Esophagus muscularis mucosa (tissue), 4 donors: Measurements from ENCODE around the gene CPSF4L. TPM values are rescaled to one million over a fixed set of nuclear protein-coding genes. Genes with fewer than 3 reads are reported as not detected.

ENCODE experiments used
- DNase-seq: peaks from one replicate; pipeline ENCODE4 v3.0.0-alpha.2; 2017; ENCODE audit errors: extremely low spot score
- H3K27ac ChIP-seq, 4 donors: fragments of 200-600 bp; sonication (generic); replicated peaks in 1 of 4; 1 replicate in 3 of 4; 2 replicates in 1 of 4; pipeline ENCODE4 v1.5.1; 2016 to 2019; ENCODE audit warnings: mild to moderate bottlenecking in 1 of 4
- H3K27me3 ChIP-seq, 4 donors: fragments of 200-600 bp; sonication (generic); one replicate each; pipeline versions ENCODE4 v1.5.1 to v1.6.0; 2016 to 2019
- H3K36me3 ChIP-seq, 4 donors: fragments of 200-600 bp; sonication (generic); one replicate each; pipeline ENCODE4 v1.5.1; 2016 to 2019
- H3K4me1 ChIP-seq, 4 donors: fragments of 200-600 bp; sonication (generic); one replicate each; pipeline ENCODE4 v1.5.1; 2016 to 2019
- H3K4me3 ChIP-seq, 4 donors: fragments of 200-600 bp; sonication (generic); 1 replicate in 2 of 4; 2 replicates in 2 of 4; pipeline ENCODE4 v1.5.1; 2016 to 2019; ENCODE audit warnings: mild to moderate bottlenecking in 4 of 4, moderate library complexity in 1 of 4
- H3K9me3 ChIP-seq, 4 donors: fragments of 200-600 bp; sonication (generic); 1 replicate in 3 of 4; 2 replicates in 1 of 4; pipeline ENCODE4 v1.5.1; 2016 to 2019
- CTCF ChIP-seq, 3 experiments: fragments of 200-600 bp in 2 of 3; fragments of 450-650 bp in 1 of 3; sonication (generic) in 2 of 3; IDR thresholded peaks; one replicate each; pipeline ENCODE4 v1.5.1; 2017 to 2019; ENCODE audit warnings: antibody characterized with exemption in 3 of 3, mild to moderate bottlenecking in 2 of 3, moderate library complexity in 1 of 3
- EP300 ChIP-seq: sonication (generic); formaldehyde crosslinking; IDR thresholded peaks from one replicate; pipeline ENCODE4 v1.6.1; 2017; ENCODE audit warnings: antibody characterized with exemption
- POLR2A ChIP-seq: fragments of 450-650 bp; IDR thresholded peaks from one replicate; pipeline ENCODE4 v1.6.1; 2017; ENCODE audit warnings: antibody characterized with exemption, moderate library complexity, mild to moderate bottlenecking, low read depth
- POLR2AphosphoS5 ChIP-seq, 2 donors: sonication (generic); formaldehyde crosslinking; IDR thresholded peaks; one replicate each; pipeline ENCODE4 v1.6.1; 2017; ENCODE audit warnings: antibody characterized with exemption in 2 of 2
- WGBS: methylation state at CpG from one replicate; pipeline ENCODE4 v1.1.5; 2018; 5-methylcytosine and 5-hydroxymethylcytosine counted together
- intact Hi-C: fragments of 100-400 bp; cut with DNase I; formaldehyde crosslinking; loops from one replicate; pipeline ENCODE4 v1.15.1; 2023
- total RNA-seq, 4 donors: library from RNA; depleted of rRNA; stranded (reverse); fragments of >200 nt; gene quantifications; one replicate each; pipeline versions ENCODE4 v1.1.0 to v1.2.1, GENCODE V29; 2016

CPSF4L gene
- total RNA-seq, 4 donors from 2014 or later = not detected

GRCh38 chr17:73278465-73279453, 17.1 kb upstream of the CPSF4L start:
- intact Hi-C loops = loop anchor here (1.0 kb wide), 1 partner anchor 32 kb away; no protein-coding TSS in a partner anchor
- Histone ChIP-seq H3K4me1 (peaks cover 38 to 58% (median 43%) of the 10 kb centered on the region in 4 donors), H3K9me3 (no peaks in the 10 kb centered on the region), H3K4me3 (peak overlapping the region in 3 of 4 donors; percentile 3 to 5 (median 4)), H3K36me3 (peaks cover 0 to 28% (median 12%) of the 10 kb centered on the region in 4 donors), H3K27ac (peak overlapping the region; percentile 74 to 85 (median 80)), H3K27me3 (no peaks in the 10 kb centered on the region)
- TF ChIP-seq CTCF (IDR thresholded peaks at IDR 0.05) = no peak
- peak; percentile 21 to 60 for TF ChIP-seq POLR2AphosphoS5 (IDR thresholded peaks at IDR 0.05)
- no peak for TF ChIP-seq EP300
- WGBS = 40% methylated on average over 13 of the region's 14 CpGs
- DNase-seq = no peak

GRCh38 chr17:73278049-73278464, 16.4 kb upstream of the CPSF4L start:
- 64% methylated on average over 7 of the region's 7 CpGs for WGBS

GRCh38 chr17:73274490-73274889, 12.8 kb upstream of the CPSF4L start:
- Histone ChIP-seq H3K4me1 (peaks cover 22 to 25% (median 24%) of the 10 kb centered on the region in 4 donors), H3K4me3 (no peak overlapping the region), H3K27me3 (no peaks in the 10 kb centered on the region), H3K36me3 (no peaks in the 10 kb centered on the region), H3K9me3 (no peaks in the 10 kb centered on the region), H3K27ac (no peak overlapping the region)
- WGBS = 95% methylated on average over 4 of the region's 4 CpGs
- TF ChIP-seq EP300 (no peak), POLR2AphosphoS5 (IDR thresholded peaks at IDR 0.05) (no peak)
- intact Hi-C loops = no loop called here
- no peak for DNase-seq

More at GRCh38 chr17:73278049-73278464, 16.4 kb upstream of the CPSF4L start:
- Histone ChIP-seq H3K27ac (peak overlapping the region; percentile 74 to 85 (median 80)), H3K9me3 (no peaks in the 10 kb centered on the region), H3K4me1 (peaks cover 32 to 51% (median 36%) of the 10 kb centered on the region in 4 donors), H3K36me3 (peaks cover 0 to 22% (median 9%) of the 10 kb centered on the region in 4 donors), H3K4me3 (peak overlapping the region in 1 of 4 donors; percentile 4), H3K27me3 (no peaks in the 10 kb centered on the region)
- DNase-seq = no peak
- intact Hi-C loops = loop anchor here (1.0 kb wide), 1 partner anchor 32 kb away; no protein-coding TSS in a partner anchor
- peak in 1 of 2 donors; percentile 27 for TF ChIP-seq POLR2AphosphoS5 (IDR thresholded peaks at IDR 0.05)
- no peak for TF ChIP-seq POLR2A

GRCh38 chr17:73272906-73273218, 11.2 kb upstream of the CPSF4L start:
- H3K9me3 ChIP-seq = no peaks in the 10 kb centered on the region
- TF ChIP-seq CTCF (IDR thresholded peaks at IDR 0.05) (no peak), EP300 (no peak), POLR2A (no peak), POLR2AphosphoS5 (IDR thresholded peaks at IDR 0.05) (no peak)
- no peaks in the 10 kb centered on the region for H3K27me3 ChIP-seq
- no peak overlapping the region for H3K27ac ChIP-seq
- intact Hi-C loops = no loop called here
- DNase-seq = no peak
- WGBS = 85% methylated on average over 8 of the region's 8 CpGs
- peaks cover 5 to 8% (median 8%) of the 10 kb centered on the region in 4 donors for H3K4me1 ChIP-seq
- H3K4me3 ChIP-seq = no peak overlapping the region
- H3K36me3 ChIP-seq = no peaks in the 10 kb centered on the region

GRCh38 chr17:73271072-73271471, 9.4 kb upstream of the CPSF4L start:
- H3K27me3 ChIP-seq = no peaks in the 10 kb centered on the region
- TF ChIP-seq CTCF (IDR thresholded peaks at IDR 0.05) = no peak
- no peak for TF ChIP-seq POLR2AphosphoS5 (IDR thresholded peaks at IDR 0.05)
- no peak for TF ChIP-seq POLR2A
- 96% methylated on average over 9 of the region's 9 CpGs for WGBS
- no peaks in the 10 kb centered on the region for H3K4me1 ChIP-seq
- no peaks in the 10 kb centered on the region for H3K9me3 ChIP-seq
- intact Hi-C loops = no loop called here
- DNase-seq = no peak
- H3K4me3 ChIP-seq = no peak overlapping the region
- H3K27ac ChIP-seq = no peak overlapping the region
- H3K36me3 ChIP-seq = no peaks in the 10 kb centered on the region
